HG03064 (cell line): ENCODE measurements around the gene TNIP1.

Experiments
- ATAC-seq: cut with Tn5 transposase; IDR thresholded peaks from one replicate; pipeline ENCODE4 v1.9.1; 2021; ENCODE audit warnings: low read depth; ENCODE audit not compliant: unreplicated experiment

TNIP1 gene

GRCh38 chr5:151026088-151026487, 54.7 kb downstream of the TNIP1 start:
- ATAC-seq, result no peak

- ATAC-seq, result no peak
These were observed 55.6 kb downstream of the TNIP1 start for GRCh38 chr5:151025250-151025606.

GRCh38 chr5:151024440-151025249, 56.2 kb downstream of the TNIP1 start:
- no peak for ATAC-seq

- no peak for ATAC-seq
These were observed 57.2 kb downstream of the TNIP1 start for GRCh38 chr5:151023651-151024050.

- ATAC-seq, result no peak
These were observed 57.7 kb downstream of the TNIP1 start for GRCh38 chr5:151023047-151023615.

- ATAC-seq, result no peak
These were observed 58.3 kb downstream of the TNIP1 start for GRCh38 chr5:151022511-151023018.

GRCh38 chr5:151021746-151022145, 59.1 kb downstream of the TNIP1 start:
- ATAC-seq, result no peak

GRCh38 chr5:151020304-151021110, 60.3 kb downstream of the TNIP1 start, which contains the start of gene GPX3:
Gene GPX3, plus strand, starts transcription at chr5:151020591. Its CDS starts 64 bp downstream, at chr5:151020655.
- ATAC-seq, result peak; percentile 88

GRCh38 chr5:151019331-151019730, 61.5 kb downstream of the TNIP1 start:
- no peak for ATAC-seq

- ATAC-seq, result no peak
These were observed 62.0 kb downstream of the TNIP1 start for GRCh38 chr5:151018846-151019245.

- ATAC-seq, result no peak
These were observed 62.9 kb downstream of the TNIP1 start for GRCh38 chr5:151017897-151018296.

GRCh38 chr5:151016700-151017099, 64.1 kb downstream of the TNIP1 start:
- ATAC-seq, result no peak

GRCh38 chr5:151015974-151016587, 64.8 kb downstream of the TNIP1 start:
- no peak for ATAC-seq

- no peak for ATAC-seq
These were observed 66.0 kb downstream of the TNIP1 start for GRCh38 chr5:151014680-151015343.

GRCh38 chr5:151012862-151013261, 68.0 kb downstream of the TNIP1 start:
- ATAC-seq, result no peak

- ATAC-seq, result no peak
These were observed 71.9 kb downstream of the TNIP1 start for GRCh38 chr5:151008906-151009305.

- no peak for ATAC-seq
These were observed 72.7 kb downstream of the TNIP1 start for GRCh38 chr5:151008210-151008491.

GRCh38 chr5:151007430-151008209, 73.2 kb downstream of the TNIP1 start:
- ATAC-seq, result no peak

- ATAC-seq, result no peak
These were observed 74.0 kb downstream of the TNIP1 start for GRCh38 chr5:151006704-151007334.
